LoVo (cell line): ENCODE measurements around the gene YAF2.
"Not testable (repeated sequence)": the region's sequence is repeated elsewhere in the genome, so short reads cannot be mapped to it uniquely, and the experiment has no call there.

ENCODE experiments used
- DNase-seq: peaks from one replicate; pipeline ENCODE4 v3.0.0-alpha.2; 2016; ENCODE audit warnings: low spot score

Gene YAF2

DNA sequence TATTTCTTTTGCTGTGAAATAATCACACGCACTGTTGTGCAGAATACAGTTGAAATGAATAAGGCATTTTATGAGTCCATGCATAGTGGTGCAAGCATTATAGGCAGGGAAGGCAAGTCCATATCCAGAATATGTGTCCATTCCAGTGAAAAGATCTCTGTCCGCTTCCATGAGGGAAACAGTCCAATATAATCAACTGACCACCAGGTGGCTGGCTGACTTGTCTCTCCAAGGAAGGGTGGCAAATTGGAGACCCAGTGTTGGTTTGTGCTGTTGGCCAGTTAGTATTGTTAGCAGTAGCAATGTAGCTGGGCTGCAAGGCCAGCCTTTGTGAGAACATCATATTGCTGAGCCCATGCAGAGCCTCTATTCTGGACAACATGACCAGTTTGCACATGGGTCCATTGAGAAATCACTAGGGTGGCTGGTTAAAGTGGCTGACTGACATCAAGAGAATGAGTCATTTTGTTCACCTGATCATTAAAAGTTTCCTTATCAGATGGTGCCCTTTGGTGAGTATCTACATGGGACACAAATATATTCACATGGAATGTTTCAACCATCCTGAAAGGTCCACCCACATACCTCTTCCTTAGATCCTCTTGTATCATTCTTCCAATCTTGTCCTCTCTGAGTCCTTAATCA, 17.3 kb upstream of the YAF2 start:
- DNase-seq, result no peak

- DNase-seq, result not testable (repeated sequence)
Observed at GRCh38 chr12:42252645-42253044, 14.6 kb upstream of the YAF2 start.

DNA sequence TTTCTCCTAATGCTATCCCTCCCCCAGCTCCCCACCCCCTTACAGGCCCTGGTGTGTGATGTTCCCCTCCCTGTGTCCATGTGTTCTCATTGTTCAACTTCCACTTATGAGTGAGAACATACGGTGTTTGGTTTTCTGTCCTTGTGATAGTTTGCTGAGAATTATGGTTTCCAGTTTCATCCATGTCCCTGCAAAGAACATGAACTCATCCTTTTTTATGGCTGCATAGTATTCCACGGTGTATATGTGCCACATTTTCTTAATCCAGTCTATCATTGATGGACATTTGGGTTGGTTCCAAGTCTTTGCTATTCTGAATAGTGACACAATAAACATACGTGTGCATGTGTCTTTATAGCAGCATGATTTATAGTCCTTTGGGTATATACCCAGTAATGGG, 11.0 kb upstream of the YAF2 start:
- not testable (repeated sequence) for DNase-seq

DNA sequence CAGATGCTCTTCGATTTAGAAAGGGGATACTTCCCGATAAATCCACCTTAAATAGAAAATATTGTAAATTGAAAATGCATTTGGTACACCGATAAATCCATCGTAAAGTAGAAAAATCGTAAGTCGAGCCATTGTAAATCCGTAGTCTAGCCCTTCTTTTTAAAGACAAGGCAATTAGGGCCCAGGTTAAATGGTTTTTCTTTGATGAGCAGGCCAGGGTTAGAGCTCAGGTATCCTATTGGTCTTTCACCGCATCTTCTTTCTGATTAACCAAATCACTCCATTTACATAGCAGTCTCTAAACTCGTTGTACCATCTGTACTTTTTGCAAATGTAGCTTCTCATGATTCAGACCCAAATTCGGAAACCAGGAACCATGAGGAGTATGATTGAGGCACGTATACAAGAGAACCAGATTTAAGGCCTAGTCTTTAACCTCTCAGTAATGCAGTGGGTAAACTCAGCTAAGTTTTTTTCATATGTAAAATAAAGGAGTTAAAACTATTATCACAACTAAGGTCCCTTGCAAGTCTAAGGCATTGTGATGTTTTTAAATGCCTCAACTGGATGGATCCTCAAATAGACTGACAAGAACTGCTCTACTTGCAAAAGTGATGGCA, 2.2 kb upstream of the YAF2 start:
- DNase-seq, result no peak

GRCh38 chr12:42237853-42238239, 202 bp downstream of the YAF2 start:
- DNase-seq, result no peak

- DNase-seq, result peak; percentile 70
Observed at GRCh38 chr12:42237052-42237852, 796 bp downstream of the YAF2 start.

DNA sequence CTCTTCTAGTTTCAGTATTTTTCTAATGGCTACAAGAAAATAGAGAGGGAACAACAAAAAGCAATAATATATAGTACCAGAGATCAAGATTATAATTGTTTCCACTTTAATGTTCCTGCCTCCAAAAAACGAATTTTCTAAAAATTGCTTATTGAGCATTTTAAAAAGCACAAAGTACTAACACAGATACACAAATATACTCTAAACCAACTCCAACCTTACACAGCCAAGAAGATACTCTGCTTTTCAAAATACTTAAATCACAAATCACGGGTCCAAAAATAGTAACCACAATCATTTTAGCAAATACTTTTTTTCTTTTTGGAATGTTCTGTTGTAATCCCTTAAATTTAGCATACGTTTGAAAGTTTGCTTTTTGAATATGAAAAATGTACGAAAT, 2.0 kb downstream of the YAF2 start:
- DNase-seq, result no peak

GRCh38 chr12:42235426-42235825, 2.6 kb downstream of the YAF2 start:
- no peak for DNase-seq

- DNase-seq, result no peak
Observed at GRCh38 chr12:42234970-42235369, 3.1 kb downstream of the YAF2 start.

DNA sequence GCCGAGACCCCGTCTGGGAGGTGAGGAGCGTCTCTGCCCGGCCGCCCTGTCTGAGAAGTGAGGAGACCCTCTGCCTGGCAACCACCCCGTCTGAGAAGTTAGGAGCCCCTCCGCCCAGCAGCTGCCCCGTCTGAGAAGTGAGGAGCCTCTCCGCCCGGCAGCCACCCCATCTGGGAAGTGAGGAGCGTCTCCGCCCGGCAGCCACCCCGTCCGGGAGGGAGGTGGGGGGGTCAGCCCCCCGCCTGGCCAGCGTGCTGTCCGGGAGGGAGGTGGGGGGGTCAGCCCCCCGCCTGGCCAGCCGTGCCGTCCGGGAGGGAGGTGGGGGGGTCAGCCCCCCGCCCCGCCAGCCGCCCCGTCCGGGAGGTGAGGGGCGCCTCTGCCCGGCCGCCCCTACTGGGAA, 10.5 kb downstream of the YAF2 start:
- DNase-seq, result not testable (repeated sequence)

DNA sequence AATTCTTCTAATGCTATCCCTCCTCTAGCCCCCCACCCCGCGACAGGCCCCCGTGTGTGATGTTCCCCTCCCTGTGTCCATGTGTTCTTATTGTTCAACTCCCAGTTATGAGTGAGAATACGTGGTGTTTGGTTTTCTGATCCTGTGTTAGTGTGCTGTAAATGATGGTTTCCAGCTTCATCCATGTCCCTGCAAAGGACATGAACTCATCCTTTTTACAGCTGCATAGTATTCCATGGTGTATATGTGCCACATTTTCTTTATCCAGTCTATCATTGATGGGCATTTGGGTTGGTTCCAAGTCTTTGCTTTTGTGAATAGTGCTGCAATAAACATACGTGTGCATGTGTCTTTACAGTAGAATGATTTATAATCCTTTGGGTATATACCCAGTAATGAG, 13.5 kb downstream of the YAF2 start:
- DNase-seq, result not testable (repeated sequence)

DNA sequence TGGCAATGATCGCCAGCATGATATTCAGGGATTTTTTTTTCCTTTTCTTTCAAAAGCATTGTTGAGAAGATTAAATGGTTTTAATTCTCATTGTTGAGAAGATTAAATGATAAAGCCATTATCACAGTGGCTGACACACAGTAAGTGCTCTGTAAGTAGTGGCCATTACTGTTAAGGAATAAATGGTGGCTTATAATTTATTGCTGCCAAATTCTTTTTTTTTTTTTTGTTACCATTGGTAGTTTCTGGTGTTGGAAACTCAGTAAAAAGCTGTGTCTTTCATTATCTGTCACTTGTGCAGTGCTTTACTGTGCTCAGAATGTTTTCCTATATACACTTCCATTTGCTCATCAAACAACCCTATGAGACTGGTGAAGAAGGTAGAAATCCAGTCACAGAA, 15.3 kb downstream of the YAF2 start:
- no peak for DNase-seq

DNA sequence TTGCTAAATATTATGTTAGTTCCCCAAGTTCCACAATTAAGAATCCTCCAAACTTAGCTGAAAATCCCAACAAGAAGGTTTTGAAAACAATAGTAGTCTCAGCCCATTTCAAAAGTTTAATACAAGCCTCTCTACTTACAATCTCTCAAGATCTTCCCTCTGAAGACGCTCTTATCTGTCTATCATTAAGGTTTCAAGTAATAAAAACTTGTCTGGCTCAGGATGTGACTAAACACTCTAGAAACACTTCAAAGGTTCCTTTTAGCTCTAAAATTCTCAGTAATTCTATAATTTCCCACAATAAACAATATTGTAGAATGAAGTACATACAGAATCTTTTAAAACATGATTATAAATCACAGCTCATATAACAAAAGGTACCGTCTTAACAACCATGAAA, 16.3 kb downstream of the YAF2 start:
- peak; percentile 15 for DNase-seq

- DNase-seq, result no peak
Observed at GRCh38 chr12:42217656-42218055, 20.4 kb downstream of the YAF2 start.

GRCh38 chr12:42216737-42217136, 21.3 kb downstream of the YAF2 start:
- no peak for DNase-seq

GRCh38 chr12:42215759-42216158, 22.3 kb downstream of the YAF2 start:
- DNase-seq, result not testable (repeated sequence)

DNA sequence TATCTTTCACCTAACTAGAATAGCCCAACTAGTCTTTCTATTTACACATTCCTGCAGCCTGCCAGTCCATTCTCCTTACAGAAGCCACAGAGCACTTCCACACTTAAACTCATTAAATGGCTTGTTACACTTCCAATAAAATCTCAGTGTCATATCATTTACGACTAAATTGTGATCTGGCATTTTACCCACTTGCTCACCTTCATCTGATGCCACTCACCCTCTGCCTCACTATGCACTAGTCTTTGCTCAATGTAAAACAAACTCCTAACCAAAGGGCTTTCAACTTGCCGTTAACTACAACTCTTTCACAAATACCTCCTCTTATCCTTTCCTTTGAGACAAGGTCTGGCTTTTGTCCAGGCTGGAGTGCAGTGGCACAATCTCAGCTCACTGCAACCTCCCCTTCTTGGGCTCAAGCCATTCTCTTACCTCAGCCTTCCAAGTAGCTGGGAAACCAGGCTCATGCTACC, 24.1 kb downstream of the YAF2 start:
- no peak for DNase-seq

GRCh38 chr12:42213023-42213422, 25.0 kb downstream of the YAF2 start:
- DNase-seq, result peak; percentile 52

DNA sequence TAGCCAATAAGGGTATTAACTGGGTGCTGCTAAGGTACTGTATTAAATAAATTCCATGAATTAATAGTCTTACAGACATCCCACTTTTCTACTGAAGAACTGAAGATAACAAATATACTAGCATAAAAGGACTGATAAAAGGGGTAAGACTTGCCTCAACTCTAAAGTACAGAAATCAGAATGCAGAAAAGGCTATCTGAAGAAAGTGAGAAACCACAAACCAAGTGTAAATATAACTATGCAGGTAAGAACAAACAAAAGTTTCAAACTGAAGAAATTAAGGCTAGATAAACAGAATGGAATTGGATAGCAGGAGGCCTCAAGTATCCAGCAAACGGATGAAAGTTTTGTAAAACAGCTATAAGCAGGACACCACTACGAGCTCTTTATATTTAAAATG, 29.5 kb downstream of the YAF2 start:
- DNase-seq, result no peak

GRCh38 chr12:42204819-42205218, 33.2 kb downstream of the YAF2 start:
- DNase-seq, result no peak

GRCh38 chr12:42204362-42204761, 33.7 kb downstream of the YAF2 start:
- no peak for DNase-seq

- DNase-seq, result no peak
Observed at GRCh38 chr12:42201063-42201462, 37.0 kb downstream of the YAF2 start.

DNA sequence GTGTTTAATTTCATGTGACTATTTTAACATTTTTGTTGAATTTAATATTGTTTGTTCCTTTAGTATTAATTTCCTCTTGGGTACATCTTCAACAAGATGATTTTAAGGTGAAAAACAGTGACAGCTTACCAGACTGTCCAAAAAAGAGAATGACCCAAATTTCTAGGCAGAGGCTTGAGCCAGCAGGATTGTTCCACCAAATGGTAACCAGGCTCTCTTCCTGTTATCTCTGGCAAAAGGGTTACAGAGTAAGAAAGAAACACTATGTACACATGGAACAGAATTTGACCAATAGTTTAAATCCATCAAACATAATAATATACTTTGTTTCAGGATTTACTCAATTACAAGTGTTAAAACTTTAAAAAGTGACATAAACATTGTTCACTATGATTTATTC, 39.0 kb downstream of the YAF2 start:
- DNase-seq, result no peak
